IMR-90 (cell line): ENCODE data around the gene NKPD1. TPM values are rescaled to one million over a fixed set of nuclear protein-coding genes. Genes with fewer than 3 reads are reported as not detected.
A peak's percentile ranks its signal among the peaks of the same experiment; 100 is the strongest.

Source experiments
- ATAC-seq: fragments of 200-7000 bp; cut with Tn5 transposase; 2 replicates; pipeline ENCODE4 v1.9.1; 2020; ENCODE audit warnings: low read depth, mild to moderate bottlenecking, moderate library complexity
- BruUV-seq: library from RNA; stranded (reverse); fragments of 400-500 nt; replicated peaks from 2 replicates; lab custom pipeline; 2021; lab: Mats Ljungman, UMichigan
- CTCF ChIA-PET: fragments of 300-600 bp; formaldehyde crosslinking; extraction: SDS; loops from one replicate; lab custom pipeline; 2021; ENCODE audit warnings: antibody characterized with exemption; lab: Yijun Ruan, JAX
- POLR2A ChIA-PET: fragments of 300-600 bp; sonication (Branson Sonifier 250); formaldehyde crosslinking; loops from one replicate; lab custom pipeline; 2022; ENCODE audit warnings: antibody characterized with exemption; ENCODE audit not compliant: unreplicated experiment; lab: Charles Lee
- DNase-seq: peaks from one replicate; pipeline ENCODE4 v3.0.0; 2013
- H2AFZ ChIP-seq: replicated peaks from 2 replicates; pipeline ENCODE3; 2013; ENCODE audit warnings: low read length, mild to moderate bottlenecking; ENCODE audit not compliant: poor library complexity
- H2AK5ac ChIP-seq: 2 replicates; pipeline ENCODE4 v1.6.1; 2013; ENCODE audit warnings: low read depth, low read length, inconsistent platforms
- H2AK9ac ChIP-seq: replicated peaks from 2 replicates; pipeline ENCODE3; 2013; ENCODE audit warnings: mild to moderate bottlenecking, low read depth, low read length, moderate library complexity; ENCODE audit not compliant: poor library complexity
- H2BK120ac ChIP-seq: 2 replicates; pipeline ENCODE4 v1.6.1; 2013; ENCODE audit warnings: low read depth, low read length, inconsistent platforms
- H2BK15ac ChIP-seq: 3 replicates; pipeline ENCODE4 v1.6.1; 2013; ENCODE audit warnings: low read depth, low read length, inconsistent platforms
- H2BK20ac ChIP-seq: 2 replicates; pipeline ENCODE4 v1.6.1; 2013; ENCODE audit warnings: low read depth, mild to moderate bottlenecking, inconsistent platforms, low read length, moderate library complexity
- H2BK5ac ChIP-seq: 2 replicates; pipeline ENCODE4 v1.6.1; 2013; ENCODE audit warnings: mild to moderate bottlenecking, low read depth, low read length, inconsistent platforms; ENCODE audit not compliant: poor library complexity, severe bottlenecking
- H3K14ac ChIP-seq: replicated peaks from 2 replicates; pipeline ENCODE4 v1.6.1; 2013; ENCODE audit warnings: low read depth, low read length, inconsistent platforms
- H3K18ac ChIP-seq: 2 replicates; pipeline ENCODE4 v1.6.1; 2013; ENCODE audit warnings: low read depth, low read length, control low read depth
- H3K23ac ChIP-seq: 2 replicates; pipeline ENCODE4 v1.6.1; 2013; ENCODE audit warnings: low read depth, low read length, inconsistent platforms
- H3K27ac ChIP-seq: 2 replicates; pipeline ENCODE4 v1.5.1; 2013; ENCODE audit warnings: mild to moderate bottlenecking, control low read depth, low read length; ENCODE audit not compliant: insufficient read depth
- H3K27me3 ChIP-seq: 2 replicates; pipeline ENCODE4 v1.6.1; 2013; ENCODE audit warnings: low read length; ENCODE audit not compliant: control insufficient read depth, insufficient read depth
- H3K36me3 ChIP-seq: 2 replicates; pipeline ENCODE4 v1.6.1; 2013; ENCODE audit warnings: low read length, mixed read lengths; ENCODE audit not compliant: control insufficient read depth, insufficient read depth
- H3K4ac ChIP-seq: 2 replicates; pipeline ENCODE4 v1.6.1; 2013; ENCODE audit warnings: low read depth, low read length, inconsistent platforms
- H3K4me1 ChIP-seq: 2 replicates; pipeline ENCODE4 v1.6.1; 2013; ENCODE audit warnings: low read length, mixed read lengths; ENCODE audit not compliant: control insufficient read depth, insufficient read depth
- H3K4me2 ChIP-seq: 2 replicates; pipeline ENCODE4 v1.6.1; 2013; ENCODE audit warnings: low read depth, mild to moderate bottlenecking, control low read depth, low read length, moderate library complexity
- H3K4me3 ChIP-seq: 2 replicates; pipeline ENCODE4 v1.5.1; 2013; ENCODE audit warnings: low read depth, mild to moderate bottlenecking, control low read depth, low read length, moderate library complexity; ENCODE audit not compliant: insufficient read depth
- H3K56ac ChIP-seq: 2 replicates; pipeline ENCODE4 v1.6.1; 2013; ENCODE audit warnings: low read length, inconsistent platforms; ENCODE audit not compliant: insufficient read depth; ENCODE audit errors: extremely low read depth
- H3K79me1 ChIP-seq, 2 experiments: 2 replicates each; pipeline ENCODE4 v1.6.1; 2013; ENCODE audit warnings: low read length in 2 of 2, inconsistent platforms in 1 of 2, low read depth in 1 of 2
- H3K9ac ChIP-seq: 2 replicates; pipeline ENCODE4 v1.6.1; 2013; ENCODE audit warnings: low read depth, low read length, control low read depth
- H3K9me1 ChIP-seq: 2 replicates; pipeline ENCODE4 v1.6.1; 2013; ENCODE audit warnings: low read length, inconsistent platforms; ENCODE audit not compliant: insufficient read depth
- H3K9me3 ChIP-seq: 2 replicates; pipeline ENCODE4 v1.6.1; 2013; ENCODE audit warnings: low read length; ENCODE audit not compliant: control insufficient read depth, insufficient read depth
- H4K20me1 ChIP-seq: 2 replicates; pipeline ENCODE4 v1.6.1; 2013; ENCODE audit warnings: low read length, inconsistent platforms; ENCODE audit not compliant: insufficient read depth
- H4K5ac ChIP-seq: 2 replicates; pipeline ENCODE4 v1.6.1; 2013; ENCODE audit warnings: mild to moderate bottlenecking, low read depth, low read length, control low read depth
- H4K8ac ChIP-seq, 2 experiments: 2 replicates each; pipeline ENCODE4 v1.6.1; 2013; ENCODE audit warnings: low read depth in 2 of 2, low read length in 2 of 2, control low read depth in 1 of 2, inconsistent platforms in 1 of 2
- H4K91ac ChIP-seq: 2 replicates; pipeline ENCODE4 v1.6.1; 2013; ENCODE audit warnings: low read depth, low read length, inconsistent platforms; ENCODE audit not compliant: insufficient read depth
- BHLHE40 ChIP-seq: fragments of 150-350 bp; IDR thresholded peaks from 2 replicates; pipeline ENCODE4 v1.6.1; 2016; ENCODE audit warnings: mild to moderate bottlenecking, low read depth, low read length
- CHD1 ChIP-seq: IDR thresholded peaks from 2 replicates; pipeline ENCODE4 v1.6.1; 2012; ENCODE audit warnings: low read depth, low read length, improper control_type of control experiment
- FOS ChIP-seq: fragments of 150-350 bp; IDR thresholded peaks from 2 replicates; pipeline ENCODE4 v1.6.1; 2016; ENCODE audit warnings: low read depth, low read length
- MAZ ChIP-seq: IDR thresholded peaks from 2 replicates; pipeline ENCODE4 v1.6.1; 2012; ENCODE audit warnings: low read depth, mild to moderate bottlenecking, low read length, improper control_type of control experiment, moderate library complexity, borderline replicate concordance
- MXI1 ChIP-seq: IDR thresholded peaks from 2 replicates; pipeline ENCODE4 v1.6.1; 2012; ENCODE audit warnings: low read depth, mild to moderate bottlenecking, low read length, moderate library complexity, borderline replicate concordance
- NFE2L2 ChIP-seq: fragments of 150-350 bp; IDR thresholded peaks from 2 replicates; pipeline ENCODE4 v1.6.1; 2016; ENCODE audit warnings: low read depth, mild to moderate bottlenecking, low read length
- POLR2A ChIP-seq: IDR thresholded peaks from 2 replicates; pipeline ENCODE4 v1.6.1; 2012; ENCODE audit warnings: mild to moderate bottlenecking, low read depth, low read length
- RAD21 ChIP-seq: IDR thresholded peaks from 2 replicates; pipeline ENCODE4 v1.6.1; 2012; ENCODE audit warnings: low read length, improper control_type of control experiment
- RCOR1 ChIP-seq: IDR thresholded peaks from 2 replicates; pipeline ENCODE4 v1.6.1; 2012; ENCODE audit warnings: mild to moderate bottlenecking, low read length, improper control_type of control experiment; ENCODE audit not compliant: insufficient replicate concordance
- RFX5 ChIP-seq: IDR thresholded peaks from 2 replicates; pipeline ENCODE4 v1.8.0; 2012; ENCODE audit warnings: low read depth, mild to moderate bottlenecking, low read length, moderate library complexity
- SMC3 ChIP-seq: fragments of 150-350 bp; IDR thresholded peaks from 2 replicates; pipeline ENCODE4 v1.6.1; 2016; ENCODE audit warnings: low read depth, mild to moderate bottlenecking, antibody characterized with exemption, low read length, moderate library complexity
- WGBS, 2 experiments: methylation state at CpG; one replicate each; pipeline versions ENCODE4 v1.1.5 to v1.1.7; 2013; ENCODE audit warnings: missing lambda C conversion rate in 2 of 2; ENCODE audit not compliant: insufficient read length in 1 of 2; ENCODE audit errors: extremely low coverage in 2 of 2; 5-methylcytosine and 5-hydroxymethylcytosine counted together
- dilution Hi-C: fragments of 300-500 bp; cut with HindIII; formaldehyde crosslinking; loops from one replicate; pipeline ENCODE4 v1.14.3; 2018; ENCODE audit warnings: low sequenced_read_pairs; ENCODE audit not compliant: unreplicated experiment
- in situ Hi-C: fragments of 300-500 bp; cut with MboI; formaldehyde crosslinking; loops from 3 replicates; pipeline ENCODE4 v1.14.3; 2019; ENCODE audit warnings: low sequenced_read_pairs, inconsistent platforms, mixed read lengths
- intact Hi-C: fragments of 100-400 bp; cut with micrococcal nuclease; formaldehyde crosslinking; loops from 2 replicates; pipeline ENCODE4 v1.10.0; 2022
- polyA plus RNA-seq, 3 experiments: library from polyadenylated mRNA; depleted of rRNA; stranded (reverse); fragments of >200 nt; gene quantifications; 2 replicates each; pipeline ENCODE4 v1.2.3, GENCODE V29; 2012; ENCODE audit warnings: low replicate concordance in 1 of 3
- total RNA-seq: library from RNA; depleted of rRNA; stranded (reverse); fragments of >200 nt; gene quantifications from 2 replicates; pipeline ENCODE4 v1.2.3, GENCODE V29; 2012
- TF ChIP-seq, protein P1 (sequence below): conservative IDR thresholded peaks from 2 replicates; pipeline ENCODE4 v1.5.1; 2012; ENCODE audit warnings: mild to moderate bottlenecking, low read depth, low read length, improper control_type of control experiment
- TF ChIP-seq, protein P2 (sequence below): fragments of 150-350 bp; IDR thresholded peaks from 2 replicates; pipeline ENCODE4 v1.6.1; 2017; ENCODE audit warnings: mild to moderate bottlenecking, antibody characterized with exemption, low read length, low read depth

The NKPD1 gene
- total and polyA plus RNA-seq, 2 of the 4 experiments (the other 2 are of a cell fraction): under 0.01 to 0.09 TPM

DNA sequence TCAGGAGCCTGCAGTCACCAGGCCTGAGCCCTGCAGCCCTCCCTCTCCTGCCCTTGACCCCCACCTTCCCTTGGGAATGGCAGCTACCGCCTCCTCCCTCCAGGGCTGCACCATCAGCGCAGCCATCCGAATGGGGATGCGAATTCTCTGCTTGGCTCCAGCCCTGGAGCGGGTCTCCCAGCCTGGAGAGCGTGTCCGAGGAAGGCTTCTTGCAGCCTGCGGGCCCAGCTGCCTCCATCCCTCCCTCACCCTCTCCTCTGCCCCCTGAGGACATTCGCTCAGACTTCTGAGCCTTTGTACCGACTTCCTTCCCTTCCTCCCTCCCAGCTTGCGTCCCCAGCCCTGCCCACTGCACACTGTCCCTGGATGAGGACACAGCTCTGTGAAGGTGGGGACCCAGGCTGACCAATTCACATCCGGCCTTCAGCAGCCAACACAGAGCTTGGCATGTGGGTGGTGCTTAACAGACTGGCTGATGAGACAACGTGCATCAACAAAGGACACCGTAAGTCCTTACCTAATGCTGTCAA lies 6.0 kb upstream of the NKPD1 start:
- Histone ChIP-seq H2BK15ac (no peak overlapping the region), H3K4me3 (no peak overlapping the region), H3K27me3 (peaks cover 3% of the 10 kb centered on the region; the same call in 1 of the 2 replicates), H3K27ac (no peak overlapping the region), H4K91ac (no peak overlapping the region), H3K36me3 (no peaks in the 10 kb centered on the region), H4K8ac (no peak overlapping the region), H2BK20ac (no peak overlapping the region), H3K4me1 (peaks cover 4% of the 10 kb centered on the region; the same call in 1 of the 2 replicates), H3K9me3 (no peaks in the 10 kb centered on the region), H2AFZ (peak overlapping the region; percentile 48), H3K18ac (no peak overlapping the region), H2BK5ac (no peak overlapping the region), H2BK120ac (no peak overlapping the region), H3K79me1 (no peaks in the 10 kb centered on the region), H2AK5ac (no peak overlapping the region), H4K5ac (no peak overlapping the region), H3K23ac (no peak overlapping the region), H3K14ac (no peak overlapping the region), H3K56ac (no peak overlapping the region), H3K4me2 (no peak overlapping the region), H4K20me1 (no peaks in the 10 kb centered on the region), H3K9ac (no peak overlapping the region), H3K4ac (no peak overlapping the region), H3K9me1 (no peaks in the 10 kb centered on the region), H2AK9ac (no peak overlapping the region)
- in situ Hi-C loops (no loop called here), dilution Hi-C loops (no loop called here), intact Hi-C loops (no loop called here)
- CTCF ChIA-PET: interaction anchor here (0.5 to 0.6 kb wide), 2 partner anchors 12 to 37 kb away, joined by 5 to 8 read pairs; no protein-coding TSS in a partner anchor
- POLR2A ChIA-PET: no interaction called here
- no TSS peak for BruUV-seq
- 60% methylated on average over 8 of the region's 14 CpGs; no CpG with 5 or more reads in 1 of the 2 experiments for WGBS, 2 experiments
- TF ChIP-seq RAD21 (no peak), NFE2L2 (no peak), FOS (no peak), CHD1 (no peak), MXI1 (no peak), SMC3 (no peak), POLR2A (no peak), BHLHE40 (no peak), MAZ (no peak), RFX5 (no peak), RCOR1 (no peak)
- TF ChIP-seq, protein P1, sequence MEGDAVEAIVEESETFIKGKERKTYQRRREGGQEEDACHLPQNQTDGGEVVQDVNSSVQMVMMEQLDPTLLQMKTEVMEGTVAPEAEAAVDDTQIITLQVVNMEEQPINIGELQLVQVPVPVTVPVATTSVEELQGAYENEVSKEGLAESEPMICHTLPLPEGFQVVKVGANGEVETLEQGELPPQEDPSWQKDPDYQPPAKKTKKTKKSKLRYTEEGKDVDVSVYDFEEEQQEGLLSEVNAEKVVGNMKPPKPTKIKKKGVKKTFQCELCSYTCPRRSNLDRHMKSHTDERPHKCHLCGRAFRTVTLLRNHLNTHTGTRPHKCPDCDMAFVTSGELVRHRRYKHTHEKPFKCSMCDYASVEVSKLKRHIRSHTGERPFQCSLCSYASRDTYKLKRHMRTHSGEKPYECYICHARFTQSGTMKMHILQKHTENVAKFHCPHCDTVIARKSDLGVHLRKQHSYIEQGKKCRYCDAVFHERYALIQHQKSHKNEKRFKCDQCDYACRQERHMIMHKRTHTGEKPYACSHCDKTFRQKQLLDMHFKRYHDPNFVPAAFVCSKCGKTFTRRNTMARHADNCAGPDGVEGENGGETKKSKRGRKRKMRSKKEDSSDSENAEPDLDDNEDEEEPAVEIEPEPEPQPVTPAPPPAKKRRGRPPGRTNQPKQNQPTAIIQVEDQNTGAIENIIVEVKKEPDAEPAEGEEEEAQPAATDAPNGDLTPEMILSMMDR: no peak
- TF ChIP-seq, protein P2, sequence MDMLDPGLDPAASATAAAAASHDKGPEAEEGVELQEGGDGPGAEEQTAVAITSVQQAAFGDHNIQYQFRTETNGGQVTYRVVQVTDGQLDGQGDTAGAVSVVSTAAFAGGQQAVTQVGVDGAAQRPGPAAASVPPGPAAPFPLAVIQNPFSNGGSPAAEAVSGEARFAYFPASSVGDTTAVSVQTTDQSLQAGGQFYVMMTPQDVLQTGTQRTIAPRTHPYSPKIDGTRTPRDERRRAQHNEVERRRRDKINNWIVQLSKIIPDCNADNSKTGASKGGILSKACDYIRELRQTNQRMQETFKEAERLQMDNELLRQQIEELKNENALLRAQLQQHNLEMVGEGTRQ: no peak
- ATAC-seq (no peak), DNase-seq (no peak)
